RWPE1 (cell line): ENCODE results near the gene DCPS.

Source experiments
- CTCF ChIA-PET: fragments of 350-600 bp; sonication (Branson Sonifier 250); formaldehyde crosslinking; extraction: SDS; loops from one replicate; lab custom pipeline; 2021; lab: Yijun Ruan, JAX
- POLR2A ChIA-PET: fragments of 400-600 bp; formaldehyde crosslinking; extraction: SDS; loops from one replicate; lab custom pipeline; 2020; ENCODE audit warnings: antibody characterized with exemption; ENCODE audit not compliant: low non-redundant PET; lab: Yijun Ruan, JAX
- DNase-seq: peaks from one replicate; pipeline ENCODE4 v3.0.0; 2012; ENCODE audit warnings: low spot score
- H3K27ac ChIP-seq: fragments of 450-650 bp; 2 replicates; pipeline ENCODE4 v1.5.1; 2017
- CTCF ChIP-seq: fragments of 450-650 bp; conservative IDR thresholded peaks from 2 replicates; pipeline ENCODE4 v1.5.1; 2017; ENCODE audit warnings: low read depth, mild to moderate bottlenecking

Gene DCPS

GRCh38 chr11:126347751-126348668, 44.1 kb downstream of the DCPS start:
- peak overlapping the region; percentile 76 for H3K27ac ChIP-seq
- no peak for TF ChIP-seq CTCF
- CTCF ChIA-PET: interaction anchor here (0.5 kb wide), 1 partner anchor 25 kb away, joined by 6 read pairs; no protein-coding TSS in a partner anchor
- POLR2A ChIA-PET: interaction anchor here (0.6 kb wide), 1 partner anchor 72 kb away, joined by 3 read pairs; no protein-coding TSS in a partner anchor
- DNase-seq: no peak

- no peak for TF ChIP-seq CTCF
- peak overlapping the region; percentile 36; the same call in 1 of the 2 replicates for H3K27ac ChIP-seq
- no peak for DNase-seq
- POLR2A ChIA-PET: interaction anchor here (0.6 kb wide), 1 partner anchor 71 kb away, joined by 3 read pairs; no protein-coding TSS in a partner anchor
- CTCF ChIA-PET: interaction anchor here (0.6 kb wide), 1 partner anchor 223 kb away, joined by 6 read pairs; no protein-coding TSS in a partner anchor
These were observed 45.1 kb downstream of the DCPS start for GRCh38 chr11:126348806-126349582.

- TF ChIP-seq CTCF: no peak
- CTCF ChIA-PET: no interaction called here
- 0 out of 2 replicates have a peak overlapping the region, but pooled peaks have one; percentile 23 for H3K27ac ChIP-seq
- DNase-seq: no peak
- POLR2A ChIA-PET: no interaction called here
These were observed 47.0 kb downstream of the DCPS start for GRCh38 chr11:126350836-126351235.

- H3K27ac ChIP-seq: peak overlapping the region; percentile 23; the same call in 1 of the 2 replicates
- no peak for DNase-seq
- POLR2A ChIA-PET: no interaction called here
- no peak for TF ChIP-seq CTCF
- CTCF ChIA-PET: interaction anchor here (0.6 kb wide), 1 partner anchor 332 kb away, joined by 3 read pairs; no protein-coding TSS in a partner anchor
These were observed 48.3 kb downstream of the DCPS start for GRCh38 chr11:126352163-126352562.

- POLR2A ChIA-PET: interaction anchor here (0.5 to 1.0 kb wide), 5 partner anchors 24 to 71 kb away, joined by 3 read pairs; no protein-coding TSS in a partner anchor
- DNase-seq: peak; percentile 69
- H3K27ac ChIP-seq: peak overlapping the region; percentile 90
- CTCF ChIA-PET: interaction anchor here (0.5 to 1.4 kb wide), 5 partner anchors 13 to 128 kb away, joined by 3 to 5 read pairs (median 3); no protein-coding TSS in a partner anchor
- TF ChIP-seq CTCF: no peak
These were observed 49.3 kb downstream of the DCPS start for GRCh38 chr11:126352934-126353801.
